H9 (cell line): ENCODE results near the gene TMEM201. TPM values are rescaled to one million over a fixed set of nuclear protein-coding genes. Genes with fewer than 3 reads are reported as not detected.

ENCODE experiments used
- DNase-seq: peaks from one replicate; pipeline ENCODE4 v3.0.0-alpha.2; 2017
- H2AFZ ChIP-seq: one replicate; pipeline ENCODE4 v1.6.1; 2013; ENCODE audit warnings: mild to moderate bottlenecking, low read length, control low read depth, moderate library complexity
- H2AK5ac ChIP-seq: 2 replicates; pipeline ENCODE4 v1.6.1; 2013; ENCODE audit warnings: low read length, control low read depth, mixed read lengths; ENCODE audit not compliant: insufficient read length
- H2BK120ac ChIP-seq: one replicate; pipeline ENCODE4 v1.6.1; 2013; ENCODE audit warnings: low read depth, mild to moderate bottlenecking, low read length, control low read depth, inconsistent platforms; ENCODE audit not compliant: poor library complexity, severe bottlenecking
- H2BK12ac ChIP-seq: 2 replicates; pipeline ENCODE4 v1.6.1; 2013; ENCODE audit warnings: low read length, control low read depth, mixed read lengths, low read depth; ENCODE audit not compliant: insufficient read length
- H2BK15ac ChIP-seq: 2 replicates; pipeline ENCODE4 v1.6.1; 2013; ENCODE audit warnings: low read depth, low read length, control low read depth
- H2BK20ac ChIP-seq: one replicate; pipeline ENCODE4 v1.6.1; 2013; ENCODE audit warnings: low read depth, mild to moderate bottlenecking, low read length, control low read depth, inconsistent platforms; ENCODE audit not compliant: poor library complexity, severe bottlenecking
- H2BK5ac ChIP-seq: 2 replicates; pipeline ENCODE4 v1.6.1; 2013; ENCODE audit warnings: low read length, control low read depth, mixed read lengths; ENCODE audit not compliant: insufficient read length
- H3K14ac ChIP-seq: 2 replicates; pipeline ENCODE4 v1.6.1; 2013; ENCODE audit warnings: low read length, control low read depth; ENCODE audit not compliant: insufficient read depth
- H3K18ac ChIP-seq: 2 replicates; pipeline ENCODE4 v1.6.1; 2013; ENCODE audit warnings: low read depth, mild to moderate bottlenecking, mixed read lengths, low read length, control low read depth; ENCODE audit not compliant: insufficient read length
- H3K23ac ChIP-seq: 2 replicates; pipeline ENCODE4 v1.6.1; 2013; ENCODE audit warnings: low read length, control low read depth, mixed read lengths, low read depth; ENCODE audit not compliant: insufficient read length
- H3K23me2 ChIP-seq: 2 replicates; pipeline ENCODE4 v1.6.1; 2013; ENCODE audit warnings: low read depth, mild to moderate bottlenecking, mixed read lengths, low read length, control low read depth; ENCODE audit not compliant: insufficient read length, poor library complexity, severe bottlenecking
- H3K27ac ChIP-seq: 2 replicates; pipeline ENCODE4 v1.5.1; 2013; ENCODE audit warnings: low read length, control low read depth, mixed read lengths, low read depth; ENCODE audit not compliant: insufficient read length
- H3K27me3 ChIP-seq: 2 replicates; pipeline ENCODE4 v1.6.1; 2013; ENCODE audit warnings: low read length, control low read depth, inconsistent platforms; ENCODE audit not compliant: insufficient read depth
- H3K4ac ChIP-seq: 2 replicates; pipeline ENCODE4 v1.6.1; 2013; ENCODE audit warnings: low read depth, mild to moderate bottlenecking, control low read depth, inconsistent platforms, low read length, moderate library complexity
- H3K4me1 ChIP-seq: 2 replicates; pipeline ENCODE4 v1.6.1; 2013; ENCODE audit warnings: low read length, control low read depth, inconsistent platforms; ENCODE audit not compliant: insufficient read depth
- H3K4me2 ChIP-seq: 2 replicates; pipeline ENCODE4 v1.6.1; 2013; ENCODE audit warnings: low read length, control low read depth, mixed read lengths; ENCODE audit not compliant: insufficient read length, insufficient read depth
- H3K56ac ChIP-seq: 2 replicates; pipeline ENCODE4 v1.6.1; 2013; ENCODE audit warnings: low read depth, mild to moderate bottlenecking, mixed read lengths, low read length, control low read depth; ENCODE audit not compliant: insufficient read length
- H3K79me1 ChIP-seq: 2 replicates; pipeline ENCODE4 v1.6.1; 2013; ENCODE audit warnings: low read depth, mild to moderate bottlenecking, moderate library complexity, low read length, control low read depth, inconsistent platforms; ENCODE audit not compliant: insufficient read depth, poor library complexity, severe bottlenecking
- H3K79me2 ChIP-seq: 2 replicates; pipeline ENCODE4 v1.6.1; 2013; ENCODE audit warnings: low read length, control low read depth, inconsistent platforms; ENCODE audit not compliant: insufficient read depth
- H3K9ac ChIP-seq: 2 replicates; pipeline ENCODE4 v1.6.1; 2013; ENCODE audit warnings: low read length, control low read depth, mixed read lengths; ENCODE audit not compliant: insufficient read length; ENCODE audit errors: extremely low read depth
- H3K9me3 ChIP-seq: one replicate; pipeline ENCODE4 v1.6.1; 2013; ENCODE audit warnings: low read depth, low read length, inconsistent platforms; ENCODE audit not compliant: control insufficient read depth
- H3T11ph ChIP-seq: one replicate; pipeline ENCODE4 v1.6.1; 2013; ENCODE audit warnings: mild to moderate bottlenecking, low read length, control low read depth, inconsistent platforms
- H4K20me1 ChIP-seq: one replicate; pipeline ENCODE4 v1.6.1; 2013; ENCODE audit not compliant: control insufficient read depth, insufficient read length, insufficient read depth
- H4K5ac ChIP-seq: 2 replicates; pipeline ENCODE4 v1.6.1; 2013; ENCODE audit warnings: low read depth, mild to moderate bottlenecking, mixed read lengths, low read length, control low read depth; ENCODE audit not compliant: insufficient read length
- H4K8ac ChIP-seq: replicated peaks from 2 replicates; pipeline ENCODE4 v1.6.1; 2013; ENCODE audit warnings: low read length, control low read depth, mixed read lengths, low read depth; ENCODE audit not compliant: insufficient read length
- H4K91ac ChIP-seq: 2 replicates; pipeline ENCODE4 v1.6.1; 2013; ENCODE audit warnings: low read depth, mild to moderate bottlenecking, moderate library complexity, mixed read lengths, low read length, control low read depth; ENCODE audit not compliant: insufficient read length
- H3K27ac Mint-ChIP-seq, 3 experiments: 2 replicates in 2 of 3; 3 replicates in 1 of 3; pipeline ENCODE4 v1.8.0; 2020 to 2021; ENCODE audit warnings: mixed read lengths in 3 of 3, mild to moderate bottlenecking in 1 of 3, moderate library complexity in 1 of 3
- H3K27me3 Mint-ChIP-seq: 2 replicates; pipeline ENCODE4 v1.8.0; 2021; ENCODE audit warnings: low read depth, mild to moderate bottlenecking, moderate library complexity, mixed read lengths
- H3K36me3 Mint-ChIP-seq, 3 experiments: 2 replicates in 2 of 3; 3 replicates in 1 of 3; pipeline ENCODE4 v1.8.0; 2020 to 2021; ENCODE audit warnings: low read depth in 3 of 3, mixed read lengths in 3 of 3; ENCODE audit not compliant: insufficient read depth in 1 of 3
- H3K4me1 Mint-ChIP-seq, 2 experiments: 2 replicates each; pipeline ENCODE4 v1.8.0; 2020; ENCODE audit warnings: mixed read lengths in 2 of 2
- H3K4me3 Mint-ChIP-seq, 2 experiments: 2 replicates in 1 of 2; 3 replicates in 1 of 2; pipeline ENCODE4 v1.8.0; 2020 to 2021; ENCODE audit warnings: mild to moderate bottlenecking in 2 of 2, mixed read lengths in 2 of 2, moderate library complexity in 1 of 2
- H3K9me3 Mint-ChIP-seq, 2 experiments: 2 replicates in 1 of 2; 3 replicates in 1 of 2; pipeline ENCODE4 v1.8.0; 2020; ENCODE audit warnings: mild to moderate bottlenecking in 2 of 2, mixed read lengths in 2 of 2, moderate library complexity in 1 of 2
- CTCF ChIP-seq: fragments of 200-600 bp; sonication (generic); conservative IDR thresholded peaks from 3 replicates; pipeline ENCODE4 v1.8.0; 2021; ENCODE audit warnings: antibody characterized with exemption, mild to moderate bottlenecking
- WGBS: extraction: QIAGEN DNeasy Blood & Tissue Kit; methylation state at CpG from one replicate; pipeline ENCODE4 v1.1.7; 2013; ENCODE audit warnings: missing lambda C conversion rate, low lambda C conversion rate, mixed read lengths; ENCODE audit not compliant: insufficient read length; ENCODE audit errors: extremely low coverage; 5-methylcytosine and 5-hydroxymethylcytosine counted together
- total RNA-seq: library from RNA; stranded (reverse); gene quantifications from 2 replicates; pipeline ENCODE4 v1.2.1, GENCODE V29; 2021

TMEM201 gene
- total RNA-seq, 1 experiment from 2014 or later, result 31.0 TPM

DNA sequence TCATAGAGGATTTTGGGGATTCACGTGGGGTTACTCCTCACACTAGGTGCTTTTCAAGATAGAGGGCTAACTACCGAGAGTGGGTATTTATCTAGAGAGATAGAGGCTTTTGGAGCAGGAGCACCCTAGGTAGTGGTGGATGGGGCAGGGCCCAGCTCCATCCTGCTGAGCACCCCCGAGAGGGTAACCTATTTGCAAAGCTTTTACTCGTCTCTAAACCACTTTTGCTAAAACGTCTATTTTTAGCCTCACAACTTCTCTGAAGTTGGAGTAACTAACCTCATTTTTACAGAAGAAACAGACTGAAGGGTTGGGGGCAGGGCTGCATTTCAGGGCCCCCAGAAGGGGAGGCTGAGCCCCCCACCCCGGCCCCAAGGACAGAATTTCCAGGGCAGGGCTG, 50.5 kb downstream of the TMEM201 start:
- H3K18ac ChIP-seq, result no peak overlapping the region
- no peaks in the 10 kb centered on the region; a peak in 1 of 7 replicates for H3K36me3 Mint-ChIP-seq
- no peak overlapping the region for H2BK120ac ChIP-seq
- H3K9me3 Mint-ChIP-seq, result peaks cover 8 to 13% of the 10 kb centered on the region in 2 experiments
- TF ChIP-seq CTCF, result no peak
- no peaks in the 10 kb centered on the region for H3K79me1 ChIP-seq
- H4K20me1 ChIP-seq, result no peaks in the 10 kb centered on the region
- no peak overlapping the region for H2BK5ac ChIP-seq
- no peak overlapping the region for H3K4me3 Mint-ChIP-seq
- no peak overlapping the region for H2BK20ac ChIP-seq
- no peak for DNase-seq
- H3K27ac Mint-ChIP-seq, result no peak overlapping the region
- H3K23me2 ChIP-seq, result no peaks in the 10 kb centered on the region
- no peak overlapping the region for H2AFZ ChIP-seq
- peaks cover 16% of the 10 kb centered on the region for H3K27me3 Mint-ChIP-seq
- H3K9me3 ChIP-seq, result no peaks in the 10 kb centered on the region
- H3K4me1 ChIP-seq, result no peaks in the 10 kb centered on the region
- no peak overlapping the region for H2BK12ac ChIP-seq
- no peak overlapping the region for H4K5ac ChIP-seq
- no CpG with 5 or more reads among the region's 6 CpGs for WGBS
- no peak overlapping the region for H2AK5ac ChIP-seq
- H3K4ac ChIP-seq, result no peak overlapping the region
- no peaks in the 10 kb centered on the region for H3K4me1 Mint-ChIP-seq
- H4K8ac ChIP-seq, result no peak overlapping the region
- no peak overlapping the region for H3K9ac ChIP-seq
- H2BK15ac ChIP-seq, result no peak overlapping the region
- H4K91ac ChIP-seq, result no peak overlapping the region
- H3K23ac ChIP-seq, result no peak overlapping the region
- H3K27me3 ChIP-seq, result no peaks in the 10 kb centered on the region
- H3K56ac ChIP-seq, result no peak overlapping the region
- H3K27ac ChIP-seq, result no peak overlapping the region
- H3K14ac ChIP-seq, result no peak overlapping the region
- H3K4me2 ChIP-seq, result no peak overlapping the region
- no peaks in the 10 kb centered on the region for H3K79me2 ChIP-seq
- no peak overlapping the region for H3T11ph ChIP-seq
